ENCODE data around the gene TUBB2A. TPM values are rescaled to one million over a fixed set of nuclear protein-coding genes. Genes with fewer than 3 reads are reported as not detected.

TUBB2A gene
- total RNA-seq, 1 experiment from 2014 or later: 49.9 TPM

DNA sequence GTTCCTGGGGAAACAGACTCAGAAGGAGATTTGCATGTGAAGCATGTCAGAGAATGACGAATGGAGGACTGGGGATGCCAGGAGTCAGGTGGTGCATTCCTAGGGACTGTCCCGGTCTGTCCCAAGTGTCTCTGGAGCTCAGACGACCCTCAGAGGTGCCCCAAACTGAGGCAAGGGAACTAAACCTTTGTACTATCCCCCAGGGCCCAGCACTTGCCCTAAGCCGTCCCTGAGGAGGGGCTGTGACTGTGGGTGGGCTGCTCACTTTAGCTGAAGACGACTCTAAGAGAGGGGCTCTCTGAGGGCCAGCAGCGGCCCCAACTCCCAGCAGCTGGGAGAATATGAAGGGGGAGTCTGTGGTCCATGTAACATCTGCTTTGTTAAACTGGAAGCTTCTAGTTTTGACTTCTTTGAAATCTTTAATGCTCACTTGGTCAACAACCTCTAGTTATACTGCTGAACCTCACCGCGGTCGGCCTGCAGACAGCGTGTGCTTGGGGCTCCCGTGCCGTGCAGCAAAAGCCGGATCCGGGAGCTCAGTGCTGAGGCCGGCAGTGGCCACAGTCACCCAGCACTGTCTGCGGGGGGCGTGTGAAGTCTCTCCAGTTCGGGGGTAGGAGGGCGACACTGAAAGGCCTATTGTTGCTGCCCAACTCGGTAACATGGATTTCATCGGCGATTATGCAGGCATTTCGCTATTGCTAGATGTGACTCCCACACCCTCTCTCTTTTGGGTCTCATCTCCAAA, 35.9 kb upstream of the TUBB2A start (continued):
- TF ChIP-seq EZH2 (IDR thresholded peaks at IDR 0.05) (no peak), CEBPB (IDR thresholded peaks at IDR 0.05; ENCODE audit: low read depth) (no peak), ELF1 (IDR thresholded peaks at IDR 0.05; ENCODE audit: borderline replicate concordance, low read depth) (no peak)
- TF ChIP-seq, protein P1, sequence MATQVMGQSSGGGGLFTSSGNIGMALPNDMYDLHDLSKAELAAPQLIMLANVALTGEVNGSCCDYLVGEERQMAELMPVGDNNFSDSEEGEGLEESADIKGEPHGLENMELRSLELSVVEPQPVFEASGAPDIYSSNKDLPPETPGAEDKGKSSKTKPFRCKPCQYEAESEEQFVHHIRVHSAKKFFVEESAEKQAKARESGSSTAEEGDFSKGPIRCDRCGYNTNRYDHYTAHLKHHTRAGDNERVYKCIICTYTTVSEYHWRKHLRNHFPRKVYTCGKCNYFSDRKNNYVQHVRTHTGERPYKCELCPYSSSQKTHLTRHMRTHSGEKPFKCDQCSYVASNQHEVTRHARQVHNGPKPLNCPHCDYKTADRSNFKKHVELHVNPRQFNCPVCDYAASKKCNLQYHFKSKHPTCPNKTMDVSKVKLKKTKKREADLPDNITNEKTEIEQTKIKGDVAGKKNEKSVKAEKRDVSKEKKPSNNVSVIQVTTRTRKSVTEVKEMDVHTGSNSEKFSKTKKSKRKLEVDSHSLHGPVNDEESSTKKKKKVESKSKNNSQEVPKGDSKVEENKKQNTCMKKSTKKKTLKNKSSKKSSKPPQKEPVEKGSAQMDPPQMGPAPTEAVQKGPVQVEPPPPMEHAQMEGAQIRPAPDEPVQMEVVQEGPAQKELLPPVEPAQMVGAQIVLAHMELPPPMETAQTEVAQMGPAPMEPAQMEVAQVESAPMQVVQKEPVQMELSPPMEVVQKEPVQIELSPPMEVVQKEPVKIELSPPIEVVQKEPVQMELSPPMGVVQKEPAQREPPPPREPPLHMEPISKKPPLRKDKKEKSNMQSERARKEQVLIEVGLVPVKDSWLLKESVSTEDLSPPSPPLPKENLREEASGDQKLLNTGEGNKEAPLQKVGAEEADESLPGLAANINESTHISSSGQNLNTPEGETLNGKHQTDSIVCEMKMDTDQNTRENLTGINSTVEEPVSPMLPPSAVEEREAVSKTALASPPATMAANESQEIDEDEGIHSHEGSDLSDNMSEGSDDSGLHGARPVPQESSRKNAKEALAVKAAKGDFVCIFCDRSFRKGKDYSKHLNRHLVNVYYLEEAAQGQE (IDR thresholded peaks at IDR 0.05; ENCODE audit: low read depth): no peak

DNA sequence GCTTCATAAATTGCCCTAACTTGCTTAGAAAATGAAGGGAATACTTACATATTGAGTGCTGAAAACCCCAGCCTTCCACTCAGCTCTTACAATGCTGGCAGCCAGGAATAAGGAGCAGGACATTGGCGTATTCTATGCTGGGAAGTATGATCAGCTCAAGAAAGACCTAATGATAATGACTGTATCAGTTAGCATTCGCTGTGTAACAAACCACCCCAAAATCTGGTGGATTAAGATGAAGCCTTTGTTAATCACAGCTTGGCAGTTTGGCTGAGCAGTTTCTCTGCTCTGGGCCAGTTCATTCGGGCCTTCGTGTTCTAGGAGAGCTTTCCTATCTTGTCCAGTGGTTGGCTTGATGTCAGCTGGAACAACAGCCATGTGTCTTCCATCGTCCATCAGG, 33.4 kb upstream of the TUBB2A start:
- intact Hi-C loops (cut with micrococcal nuclease): no loop called here
- RAD21 ChIA-PET (ENCODE audit: low non-redundant PET in 1 of 2, low total read pairs in 2 of 2, uncharacterized antibody in 2 of 2, unreplicated experiment in 2 of 2): no interaction called here
- Histone ChIP-seq H3K36me3 (ENCODE audit: control insufficient read depth in 1 of 2, insufficient read depth in 2 of 2, low read length in 2 of 2) (no peaks in the 10 kb centered on the region), H3K4me1 (ENCODE audit: control insufficient read depth in 1 of 2, insufficient read depth in 2 of 2, low read length in 2 of 2) (peaks cover 7 to 28% of the 10 kb centered on the region in 2 experiments; a peak in 3 of 4 replicates), H3K27ac (ENCODE audit: low read depth, low read length) (no peak overlapping the region), H4K20me1 (ENCODE audit: insufficient read depth) (no peaks in the 10 kb centered on the region), H3K9me3 (ENCODE audit: control insufficient read depth in 1 of 2, insufficient read depth in 1 of 2, low read depth in 1 of 2, low read length in 2 of 2) (no peaks in the 10 kb centered on the region; a peak in 1 of 4 replicates), H3K9ac (ENCODE audit: low read length) (no peak overlapping the region), H3K4me2 (ENCODE audit: low read length) (no peak overlapping the region), H2AFZ (ENCODE audit: low read depth, low read length, poor library complexity, severe bottlenecking) (no peak overlapping the region), H3K9me2 (ENCODE audit: insufficient read depth) (no peaks in the 10 kb centered on the region), H3K4me3 (replicated peaks in 1 of 2; ENCODE audit: low read depth in 1 of 2, low read length in 2 of 2) (no peak overlapping the region), H3K79me2 (ENCODE audit: insufficient read depth, low read length) (no peaks in the 10 kb centered on the region), H3K27me3 (ENCODE audit: insufficient read depth, low read length) (no peaks in the 10 kb centered on the region)
- CTCF ChIA-PET: no interaction called here
- BruUV-seq (replicated peaks): no TSS peak
- ATAC-seq: no peak
- no peak for DNase-seq (ENCODE audit: low read depth, low spot score)
- POLR2A ChIA-PET: no interaction called here
- TF ChIP-seq POLR2A (IDR thresholded peaks at IDR 0.05; ENCODE audit: borderline replicate concordance, extremely low read depth, insufficient read depth, insufficient read length) (no peak), EZH2 (IDR thresholded peaks at IDR 0.05) (no peak), CBX3 (IDR thresholded peaks at IDR 0.05; ENCODE audit: low read depth) (no peak)
